T follicular helper cell (primary cell): ENCODE results near the gene SCN2A.

Experiments used
- DNase-seq: peaks from one replicate; pipeline ENCODE4 v3.0.0-alpha.2; 2020; ENCODE audit warnings: low read depth
- total RNA-seq, 2 experiments: gene quantifications; one replicate each; lab custom pipeline; 2026; lab: John Stamatoyannopoulos, UW

Gene SCN2A
- total RNA-seq = 0 to 0.06 reads per million in 2 experiments

- DNase-seq = no peak
These were observed at the start of gene SCN2A for GRCh38 chr2:165239230-165239629. Gene SCN2A (plus strand): TSS chr2:165239414. CDS start chr2:165295824, 56,410 bp downstream.

- no peak for DNase-seq
These were observed 48.0 kb upstream of the SCN2A start for GRCh38 chr2:165191096-165191728.

GRCh38 chr2:165192729-165193128 is 46.5 kb upstream of the SCN2A start:
- DNase-seq = no peak

GRCh38 chr2:165193178-165193777 is 45.9 kb upstream of the SCN2A start:
- no peak for DNase-seq

- no peak for DNase-seq
These were observed 42.8 kb upstream of the SCN2A start for GRCh38 chr2:165196411-165196810.

GRCh38 chr2:165197346-165197745 is 41.9 kb upstream of the SCN2A start:
- DNase-seq = no peak

GRCh38 chr2:165198181-165198580 is 41.0 kb upstream of the SCN2A start:
- no peak for DNase-seq

GRCh38 chr2:165202239-165202638 is 37.0 kb upstream of the SCN2A start:
- no peak for DNase-seq

GRCh38 chr2:165203689-165204559 is 35.3 kb upstream of the SCN2A start, which contains the start of gene SCN3A:
Gene SCN3A (minus strand): TSS chr2:165204050. CDS start chr2:165176394, 27,656 bp downstream.
- DNase-seq = no peak

- DNase-seq = no peak
These were observed 33.3 kb upstream of the SCN2A start for GRCh38 chr2:165205865-165206264.

GRCh38 chr2:165208094-165208493 is 31.1 kb upstream of the SCN2A start:
- no peak for DNase-seq

- DNase-seq = no peak
These were observed 25.1 kb upstream of the SCN2A start for GRCh38 chr2:165214093-165214492.

GRCh38 chr2:165219481-165219880 is 19.7 kb upstream of the SCN2A start:
- no peak for DNase-seq

- no peak for DNase-seq
These were observed 14.3 kb upstream of the SCN2A start for GRCh38 chr2:165224941-165225340.

GRCh38 chr2:165227571-165227970 is 11.6 kb upstream of the SCN2A start:
- DNase-seq = no peak

GRCh38 chr2:165237056-165237455 is 2.2 kb upstream of the SCN2A start:
- DNase-seq = no peak

- no peak for DNase-seq
These were observed 919 bp upstream of the SCN2A start for GRCh38 chr2:165238295-165238694.

- no peak for DNase-seq
These were observed 772 bp downstream of the SCN2A start for GRCh38 chr2:165239856-165240515.

GRCh38 chr2:165240916-165241315 is 1.7 kb downstream of the SCN2A start:
- no peak for DNase-seq

- DNase-seq = no peak
These were observed 6.0 kb downstream of the SCN2A start for GRCh38 chr2:165245081-165245793.

GRCh38 chr2:165248238-165248637 is 9.0 kb downstream of the SCN2A start:
- DNase-seq = no peak

- DNase-seq = no peak
These were observed 12.2 kb downstream of the SCN2A start for GRCh38 chr2:165251366-165251765.
